Measurements from ENCODE around the gene BHLHA15. TPM values are rescaled to one million over a fixed set of nuclear protein-coding genes. Genes with fewer than 3 reads are reported as not detected.

The BHLHA15 gene
- polyA plus RNA-seq, 1 of the 3 experiments (the other 2 are of a cell fraction): 0.10 TPM

- POLR2A ChIA-PET: no interaction called here
- Histone ChIP-seq H3K36me3 (replicated peaks in 1 of 2; ENCODE audit: control insufficient read depth in 1 of 2, insufficient read depth in 2 of 2, low read length in 1 of 2) (peaks cover 0 to 6% of the 10 kb centered on the region in 2 experiments), H3F3A (replicated peaks; ENCODE audit: insufficient read depth) (no peaks in the 10 kb centered on the region), H4K20me1 (ENCODE audit: insufficient read depth) (no peaks in the 10 kb centered on the region), H3K4me2 (no peak overlapping the region), H3K4me3 (ENCODE audit: low read depth in 2 of 2, low read length in 1 of 2) (no peak overlapping the region), H3K27ac (ENCODE audit: low read depth in 2 of 2, low read length in 1 of 2) (no peak overlapping the region), H2AFZ (ENCODE audit: low read depth) (no peak overlapping the region), H3K9me3 (no peaks in the 10 kb centered on the region), H3K79me2 (ENCODE audit: insufficient read depth) (no peaks in the 10 kb centered on the region), H3K9me2 (no peaks in the 10 kb centered on the region), H3K27me3 (ENCODE audit: insufficient read depth) (no peaks in the 10 kb centered on the region), H3K9ac (no peak overlapping the region), H3K4me1 (ENCODE audit: control insufficient read depth in 1 of 2, insufficient read depth in 2 of 2, low read depth in 1 of 2, low read length in 1 of 2) (peaks cover 0 to 3% of the 10 kb centered on the region in 2 experiments; a peak in 1 of 4 replicates)
- CTCF ChIA-PET: interaction anchor here (1.0 to 3.4 kb wide), 3 partner anchors 44 to 191 kb away, joined by 3 to 20 read pairs (median 3); no protein-coding TSS in a partner anchor
- 95% methylated on average over 23 of the region's 30 CpGs for WGBS (ENCODE audit: low lambda C conversion rate)
- peak; percentile 46 for DNase-seq
- TF ChIP-seq SIN3A (IDR thresholded peaks at IDR 0.05; ENCODE audit: borderline replicate concordance, low read depth, low read length) (no peak), POLR2AphosphoS5 (IDR thresholded peaks at IDR 0.05; ENCODE audit: low read depth, low read length) (no peak), RXRA (IDR thresholded peaks at IDR 0.05; ENCODE audit: borderline replicate concordance, low read depth) (no peak)
- TF ChIP-seq, protein P1, sequence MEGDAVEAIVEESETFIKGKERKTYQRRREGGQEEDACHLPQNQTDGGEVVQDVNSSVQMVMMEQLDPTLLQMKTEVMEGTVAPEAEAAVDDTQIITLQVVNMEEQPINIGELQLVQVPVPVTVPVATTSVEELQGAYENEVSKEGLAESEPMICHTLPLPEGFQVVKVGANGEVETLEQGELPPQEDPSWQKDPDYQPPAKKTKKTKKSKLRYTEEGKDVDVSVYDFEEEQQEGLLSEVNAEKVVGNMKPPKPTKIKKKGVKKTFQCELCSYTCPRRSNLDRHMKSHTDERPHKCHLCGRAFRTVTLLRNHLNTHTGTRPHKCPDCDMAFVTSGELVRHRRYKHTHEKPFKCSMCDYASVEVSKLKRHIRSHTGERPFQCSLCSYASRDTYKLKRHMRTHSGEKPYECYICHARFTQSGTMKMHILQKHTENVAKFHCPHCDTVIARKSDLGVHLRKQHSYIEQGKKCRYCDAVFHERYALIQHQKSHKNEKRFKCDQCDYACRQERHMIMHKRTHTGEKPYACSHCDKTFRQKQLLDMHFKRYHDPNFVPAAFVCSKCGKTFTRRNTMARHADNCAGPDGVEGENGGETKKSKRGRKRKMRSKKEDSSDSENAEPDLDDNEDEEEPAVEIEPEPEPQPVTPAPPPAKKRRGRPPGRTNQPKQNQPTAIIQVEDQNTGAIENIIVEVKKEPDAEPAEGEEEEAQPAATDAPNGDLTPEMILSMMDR (IDR thresholded peaks at IDR 0.05): no peak
Measured at GRCh38 chr7:98212532-98213041, 1.3 kb downstream of the BHLHA15 start.

GRCh38 chr7:98213296-98213887 is 2.2 kb downstream of the BHLHA15 start:
- 92% methylated on average over 8 of the region's 8 CpGs for WGBS (ENCODE audit: low lambda C conversion rate)
- no peaks in the 10 kb centered on the region for H3F3A ChIP-seq (replicated peaks; ENCODE audit: insufficient read depth)
- POLR2A ChIA-PET: no interaction called here
- no peak overlapping the region for H3K9ac ChIP-seq
- no peak overlapping the region for H2AFZ ChIP-seq (ENCODE audit: low read depth)
- no peak overlapping the region for H3K4me2 ChIP-seq
- CTCF ChIA-PET: interaction anchor here (0.7 to 3.4 kb wide), 4 partner anchors 10 to 192 kb away, joined by 3 to 20 read pairs (median 5); no protein-coding TSS in a partner anchor
- peaks cover 0 to 6% of the 10 kb centered on the region in 2 experiments for H3K36me3 ChIP-seq (replicated peaks in 1 of 2; ENCODE audit: control insufficient read depth in 1 of 2, insufficient read depth in 2 of 2, low read length in 1 of 2)
- H3K9me2 ChIP-seq: no peaks in the 10 kb centered on the region
- H3K9me3 ChIP-seq: no peaks in the 10 kb centered on the region
- DNase-seq: peak; percentile 41
- H3K79me2 ChIP-seq (ENCODE audit: insufficient read depth): no peaks in the 10 kb centered on the region
- no peaks in the 10 kb centered on the region for H4K20me1 ChIP-seq (ENCODE audit: insufficient read depth)
- no peak overlapping the region for H3K4me3 ChIP-seq (ENCODE audit: low read depth in 2 of 2, low read length in 1 of 2)
- H3K27me3 ChIP-seq (ENCODE audit: insufficient read depth): no peaks in the 10 kb centered on the region
- TF ChIP-seq, protein P2, sequence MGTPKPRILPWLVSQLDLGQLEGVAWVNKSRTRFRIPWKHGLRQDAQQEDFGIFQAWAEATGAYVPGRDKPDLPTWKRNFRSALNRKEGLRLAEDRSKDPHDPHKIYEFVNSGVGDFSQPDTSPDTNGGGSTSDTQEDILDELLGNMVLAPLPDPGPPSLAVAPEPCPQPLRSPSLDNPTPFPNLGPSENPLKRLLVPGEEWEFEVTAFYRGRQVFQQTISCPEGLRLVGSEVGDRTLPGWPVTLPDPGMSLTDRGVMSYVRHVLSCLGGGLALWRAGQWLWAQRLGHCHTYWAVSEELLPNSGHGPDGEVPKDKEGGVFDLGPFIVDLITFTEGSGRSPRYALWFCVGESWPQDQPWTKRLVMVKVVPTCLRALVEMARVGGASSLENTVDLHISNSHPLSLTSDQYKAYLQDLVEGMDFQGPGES (IDR thresholded peaks at IDR 0.05; ENCODE audit: low read depth, low read length): no peak
- TF ChIP-seq RAD21 (IDR thresholded peaks at IDR 0.05; ENCODE audit: low read length) (no peak), YY1 (IDR thresholded peaks at IDR 0.05; ENCODE audit: low read depth) (no peak), EZH2phosphoT487 (IDR thresholded peaks at IDR 0.05; ENCODE audit: borderline replicate concordance, low read depth) (no peak), TAF1 (IDR thresholded peaks at IDR 0.05; ENCODE audit: borderline replicate concordance, low read depth, low read length) (no peak), CHD2 (IDR thresholded peaks at IDR 0.05; ENCODE audit: low read length, partially characterized antibody) (no peak), TEAD4 (IDR thresholded peaks at IDR 0.05; ENCODE audit: borderline replicate concordance, insufficient read depth) (no peak), MXI1 (IDR thresholded peaks at IDR 0.05; ENCODE audit: low read depth, low read length) (no peak), SIN3A (IDR thresholded peaks at IDR 0.05; ENCODE audit: borderline replicate concordance, low read depth, low read length) (no peak), FOSL2 (IDR thresholded peaks at IDR 0.05; ENCODE audit: borderline replicate concordance, low read depth) (no peak), TCF12 (IDR thresholded peaks at IDR 0.05) (no peak), SMC3 (IDR thresholded peaks at IDR 0.05; ENCODE audit: low read depth, low read length) (no peak), MEF2A (IDR thresholded peaks at IDR 0.05; ENCODE audit: borderline replicate concordance, low read depth) (no peak), RXRA (IDR thresholded peaks at IDR 0.05; ENCODE audit: borderline replicate concordance, low read depth) (no peak), FOXM1 (IDR thresholded peaks at IDR 0.05; ENCODE audit: low read depth) (no peak)
- H3K4me1 ChIP-seq (ENCODE audit: control insufficient read depth in 1 of 2, insufficient read depth in 2 of 2, low read depth in 1 of 2, low read length in 1 of 2): peaks cover 0 to 3% of the 10 kb centered on the region in 2 experiments; a peak in 1 of 4 replicates
- no peak overlapping the region for H3K27ac ChIP-seq (ENCODE audit: low read depth in 2 of 2, low read length in 1 of 2)

All from SK-N-SH (cell line).